Esophagus (tissue), 2 donors: ENCODE measurements around the gene KCNMA1. TPM values are rescaled to one million over a fixed set of nuclear protein-coding genes. Genes with fewer than 3 reads are reported as not detected.

Experiments used
- H3K27ac ChIP-seq, 2 donors: one replicate each; pipeline ENCODE4 v1.5.1; 2013; ENCODE audit warnings: low read depth in 2 of 2, mild to moderate bottlenecking in 2 of 2, inconsistent platforms in 1 of 2, low read length in 1 of 2, moderate library complexity in 1 of 2
- H3K27me3 ChIP-seq, 2 donors: one replicate each; pipeline ENCODE4 v1.6.1; 2013; ENCODE audit warnings: low read length in 2 of 2, control low read depth in 1 of 2, mild to moderate bottlenecking in 1 of 2; ENCODE audit not compliant: insufficient read depth in 2 of 2, control insufficient read depth in 1 of 2
- H3K36me3 ChIP-seq, 2 donors: one replicate each; pipeline ENCODE4 v1.6.1; 2013; ENCODE audit warnings: low read length in 1 of 2; ENCODE audit not compliant: control insufficient read depth in 2 of 2, insufficient read depth in 2 of 2
- H3K4me1 ChIP-seq, 2 donors: one replicate each; pipeline ENCODE4 v1.6.1; 2013; ENCODE audit warnings: low read length in 1 of 2; ENCODE audit not compliant: control insufficient read depth in 2 of 2, insufficient read depth in 2 of 2
- H3K4me3 ChIP-seq, 2 donors: one replicate each; pipeline ENCODE4 v1.5.1; 2013; ENCODE audit warnings: low read length in 2 of 2, mild to moderate bottlenecking in 2 of 2, low read depth in 1 of 2, moderate library complexity in 1 of 2
- H3K9me3 ChIP-seq, 2 donors: one replicate each; pipeline ENCODE4 v1.6.1; 2013; ENCODE audit warnings: mild to moderate bottlenecking in 2 of 2, low read depth in 1 of 2, low read length in 1 of 2, moderate library complexity in 1 of 2; ENCODE audit not compliant: control insufficient read depth in 2 of 2, insufficient read depth in 1 of 2
- WGBS, 2 donors: extraction: QIAGEN DNeasy Blood & Tissue Kit; methylation state at CpG; one replicate each; pipeline ENCODE4 v1.1.7; 2013; 5-methylcytosine and 5-hydroxymethylcytosine counted together
- polyA plus RNA-seq, 2 donors: library from polyadenylated mRNA; stranded (reverse); fragments of 200-250 nt; gene quantifications; one replicate each; pipeline ENCODE4 v1.2.3, GENCODE V29; 2013
- donor health status: healthy with polysubstance abuse.
- donor health status: Bipolar disorder and iron deficiency.

Gene KCNMA1
- polyA plus RNA-seq, 2 donors, result 8.4 to 11.2 TPM

DNA sequence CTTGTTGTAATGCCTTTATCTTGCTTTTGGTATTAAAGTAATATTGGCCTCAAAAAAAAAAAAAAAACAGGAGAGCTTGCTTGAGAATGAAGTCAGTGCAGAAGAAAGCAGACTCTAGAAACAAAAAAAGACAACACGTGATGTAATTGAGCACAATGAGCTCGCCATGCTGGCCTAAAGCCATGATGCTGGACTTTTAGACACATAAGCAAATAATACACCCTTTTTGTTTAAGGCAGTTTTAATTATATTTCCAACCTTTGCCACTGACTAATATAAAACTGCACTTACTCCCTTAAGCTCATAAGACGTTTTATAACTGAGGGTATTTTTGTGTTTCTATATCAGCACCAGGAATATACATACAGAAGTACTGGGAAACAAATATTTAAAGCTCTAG is 798.3 kb downstream of the KCNMA1 start:
- no peaks in the 10 kb centered on the region for H3K4me1 ChIP-seq
- H3K36me3 ChIP-seq, result no peaks in the 10 kb centered on the region
- H3K27ac ChIP-seq, result no peak overlapping the region
- no peak overlapping the region for H3K4me3 ChIP-seq
- 16 to 18% methylated on average over 3 of the region's 3 CpGs for WGBS, 2 donors
- no peaks in the 10 kb centered on the region for H3K27me3 ChIP-seq
- H3K9me3 ChIP-seq, result no peaks in the 10 kb centered on the region

DNA sequence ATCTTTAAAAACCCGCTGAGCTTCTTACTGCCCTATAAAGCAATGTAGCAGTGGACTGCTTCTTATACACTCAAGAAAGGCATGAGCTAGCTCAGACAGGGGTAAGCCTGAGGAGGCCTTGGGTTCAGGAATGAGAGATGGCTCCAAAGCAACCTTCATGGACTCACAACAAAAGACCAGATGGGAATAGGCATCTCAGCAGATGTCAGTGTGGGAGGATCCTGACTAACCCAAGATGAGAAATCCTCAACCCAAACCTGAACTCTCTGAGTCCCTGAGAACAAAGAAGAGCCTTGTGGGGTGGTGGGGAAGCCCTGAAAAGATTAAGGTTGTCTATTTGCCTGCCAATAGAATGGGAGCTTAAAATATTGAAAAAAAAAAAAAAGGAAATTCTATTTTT is 807.4 kb downstream of the KCNMA1 start:
- Histone ChIP-seq H3K27ac (no peak overlapping the region), H3K9me3 (no peaks in the 10 kb centered on the region), H3K4me1 (no peaks in the 10 kb centered on the region), H3K27me3 (no peaks in the 10 kb centered on the region), H3K36me3 (no peaks in the 10 kb centered on the region), H3K4me3 (no peak overlapping the region)
- 77 to 79% methylated on average over 1 of the region's 1 CpG for WGBS, 2 donors

DNA sequence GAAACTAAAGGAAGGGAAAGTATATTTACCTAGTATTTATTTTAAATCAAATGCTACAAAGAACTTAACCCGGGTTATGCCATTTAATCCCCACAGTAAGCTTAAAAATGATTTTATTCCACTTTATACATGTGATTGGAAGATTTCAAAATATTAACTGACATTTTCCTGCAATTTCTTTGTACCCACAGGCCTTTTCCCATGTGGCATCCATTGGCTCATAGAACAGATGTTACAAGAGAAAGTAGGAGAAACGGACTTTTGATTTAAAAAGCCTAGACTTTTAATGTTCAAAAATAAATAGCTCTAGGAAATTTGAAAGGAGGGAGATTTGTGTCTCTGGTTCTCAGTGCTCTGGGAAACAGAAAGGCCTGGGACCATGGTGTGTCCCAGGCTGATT is 807.9 kb downstream of the KCNMA1 start:
- no peaks in the 10 kb centered on the region for H3K9me3 ChIP-seq
- no peak overlapping the region for H3K4me3 ChIP-seq
- no peaks in the 10 kb centered on the region for H3K27me3 ChIP-seq
- 60 to 63% methylated on average over 2 of the region's 2 CpGs for WGBS, 2 donors
- H3K27ac ChIP-seq, result no peak overlapping the region
- H3K36me3 ChIP-seq, result no peaks in the 10 kb centered on the region
- no peaks in the 10 kb centered on the region for H3K4me1 ChIP-seq
